GM18858 (cell line): ENCODE measurements around the gene MAP2K5.

ENCODE experiments used
- ATAC-seq: cut with Tn5 transposase; IDR thresholded peaks from one replicate; pipeline ENCODE4 v1.9.1; 2021; ENCODE audit not compliant: unreplicated experiment

Gene MAP2K5

GRCh38 chr15:67852418-67852817 lies 309.9 kb downstream of the MAP2K5 start:
- no peak for ATAC-seq

GRCh38 chr15:67853454-67853853 lies 311.0 kb downstream of the MAP2K5 start:
- no peak for ATAC-seq

GRCh38 chr15:67854358-67854757 lies 311.9 kb downstream of the MAP2K5 start:
- no peak for ATAC-seq

GRCh38 chr15:67855842-67856241 lies 313.3 kb downstream of the MAP2K5 start:
- no peak for ATAC-seq
